Tibial nerve (tissue), 4 donors: Measurements from ENCODE around the gene SFMBT1.

ENCODE experiments used
- CTCF ChIP-seq, 5 experiments: fragments of 200-600 bp in 3 of 5; fragments of 450-650 bp in 2 of 5; sonication (generic) in 3 of 5; IDR thresholded peaks; one replicate each; pipeline ENCODE4 v1.5.1; 2016 to 2019; ENCODE audit warnings: antibody characterized with exemption in 5 of 5, mild to moderate bottlenecking in 3 of 5, moderate library complexity in 2 of 5
- EP300 ChIP-seq, 2 donors: sonication (generic); formaldehyde crosslinking; IDR thresholded peaks; one replicate each; pipeline ENCODE4 v1.6.1; 2017; ENCODE audit warnings: antibody characterized with exemption in 2 of 2, mild to moderate bottlenecking in 1 of 2
- POLR2A ChIP-seq, 2 donors: fragments of 450-650 bp; IDR thresholded peaks; one replicate each; pipeline ENCODE4 v1.6.1; 2017; ENCODE audit warnings: antibody characterized with exemption in 2 of 2, mild to moderate bottlenecking in 2 of 2, moderate library complexity in 2 of 2

DNA sequence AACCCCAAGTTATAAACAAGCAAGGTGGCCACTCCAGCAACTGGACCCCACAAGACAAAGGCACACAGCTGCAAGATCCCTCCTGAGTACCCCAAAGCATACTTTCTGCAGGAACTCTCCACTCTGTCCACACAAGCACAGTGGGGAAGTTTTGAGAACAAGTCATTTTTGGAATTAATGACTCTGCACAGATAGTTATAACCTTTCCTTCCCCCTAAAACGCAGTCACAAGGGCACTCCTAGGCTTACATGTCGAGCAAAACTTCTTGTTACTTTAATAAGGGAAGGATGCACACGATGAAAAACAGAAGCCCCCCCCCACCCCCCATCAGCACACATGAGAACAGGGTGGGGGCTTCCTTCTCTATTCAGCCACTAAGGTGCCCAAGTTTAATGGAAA is 149.7 kb downstream of the SFMBT1 start:
- no peak for TF ChIP-seq CTCF (IDR thresholded peaks at IDR 0.05)
- TF ChIP-seq POLR2A (IDR thresholded peaks at IDR 0.05): no peak
- TF ChIP-seq EP300 (IDR thresholded peaks at IDR 0.05): no peak
